Stimulated activated CD4-positive, alpha-beta T cell treated with anti-CD3 and anti-CD28 coated beads, Interleukin-15, amount 100 ng/mL, for 24 hours (primary cell): ENCODE results near the gene FANCM.

Source experiments
- DNase-seq: peaks from one replicate; pipeline ENCODE4 v3.0.0-alpha.2; 2020

FANCM gene

DNA sequence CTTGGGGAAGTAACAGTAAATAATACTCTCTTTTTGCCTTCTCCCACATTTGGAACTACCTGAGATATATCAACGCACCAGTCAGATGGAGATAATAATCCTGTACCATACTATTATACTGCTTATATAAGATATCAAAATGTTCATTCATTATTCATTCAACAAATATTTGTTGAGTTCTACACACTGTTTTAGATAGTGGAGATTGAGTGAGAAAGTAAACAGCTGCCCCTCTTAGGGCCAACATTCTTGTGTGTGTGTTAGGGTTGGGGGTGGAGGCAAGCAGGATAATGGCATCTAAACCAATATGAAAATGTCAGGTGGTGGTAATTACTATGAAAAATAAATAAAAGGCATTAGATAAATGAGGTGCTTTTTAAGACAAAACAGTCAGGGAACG lies 103.3 kb downstream of the FANCM start:
- DNase-seq: no peak

DNA sequence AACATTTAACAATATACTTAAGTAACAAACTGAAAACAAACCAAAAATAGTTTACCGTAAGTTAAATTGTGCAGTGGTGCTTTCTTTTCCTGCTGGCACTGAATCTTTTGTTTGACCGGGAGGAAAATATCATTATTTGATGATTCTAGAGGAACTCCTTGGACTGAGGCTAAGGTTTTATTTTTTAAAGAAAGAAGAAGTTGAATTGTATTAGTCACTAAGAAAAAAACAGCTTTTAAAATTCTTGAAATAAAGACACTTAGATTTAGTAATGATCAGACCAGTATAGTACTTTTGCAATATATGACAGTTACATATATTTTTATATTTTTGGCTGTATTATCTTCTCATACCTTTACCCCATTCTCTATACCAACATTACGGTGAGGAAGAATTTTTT lies 107.0 kb downstream of the FANCM start:
- no peak for DNase-seq

DNA sequence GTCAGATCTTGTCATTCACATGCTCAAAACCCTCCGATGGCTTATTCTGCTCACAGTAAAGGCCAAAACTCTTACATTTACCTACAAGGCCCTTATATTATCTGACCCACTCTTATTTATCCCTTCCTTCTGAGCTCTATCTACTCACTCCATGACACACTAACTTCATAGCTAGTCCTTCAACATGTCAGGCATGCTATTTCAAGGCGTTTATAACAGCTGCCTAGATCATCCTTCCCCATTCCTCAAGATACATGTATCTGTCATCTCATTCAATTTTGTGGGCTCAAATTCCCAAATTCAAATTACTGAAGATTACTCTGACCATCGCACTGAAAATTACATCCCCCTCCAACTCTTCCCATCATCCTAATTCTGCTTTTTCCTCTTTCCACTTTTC lies 110.4 kb downstream of the FANCM start:
- no peak for DNase-seq

DNA sequence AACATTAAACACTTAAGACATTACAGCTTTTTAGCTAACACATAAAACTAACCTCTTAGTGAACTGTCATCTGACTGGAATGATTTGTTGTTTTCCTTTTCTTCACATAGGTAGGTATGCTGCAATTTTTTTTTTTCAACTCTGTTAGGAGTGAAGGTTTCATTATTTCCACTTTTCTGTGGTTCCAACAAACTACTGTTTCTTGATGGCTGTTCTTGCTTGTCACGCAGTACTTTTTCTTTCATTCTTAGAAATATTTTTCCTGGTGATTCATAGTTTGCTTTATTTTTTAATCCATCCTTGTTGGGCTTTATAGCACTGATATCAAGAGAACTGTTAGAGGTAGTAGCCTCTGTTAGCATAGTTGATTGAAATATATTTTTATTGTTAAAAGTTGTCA lies 111.0 kb downstream of the FANCM start:
- no peak for DNase-seq

DNA sequence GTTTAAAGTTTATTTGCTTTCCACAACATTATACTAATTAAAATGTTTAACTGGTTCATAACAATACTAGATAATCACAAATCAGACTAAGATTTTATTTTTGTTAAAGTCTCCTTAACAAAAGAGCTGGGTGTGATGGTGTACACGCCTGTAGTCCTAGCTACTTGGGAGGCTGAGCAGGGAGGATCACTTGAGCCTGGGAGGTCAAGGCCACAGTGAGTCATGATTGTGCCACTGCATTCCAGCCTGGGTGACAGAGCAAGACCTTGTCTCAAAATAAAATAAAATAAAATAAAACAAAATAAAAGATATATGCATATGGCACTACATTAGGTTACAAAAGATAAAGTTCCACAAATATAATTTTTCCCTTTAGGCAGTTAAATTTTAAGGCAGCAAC lies 111.7 kb downstream of the FANCM start:
- no peak for DNase-seq

DNA sequence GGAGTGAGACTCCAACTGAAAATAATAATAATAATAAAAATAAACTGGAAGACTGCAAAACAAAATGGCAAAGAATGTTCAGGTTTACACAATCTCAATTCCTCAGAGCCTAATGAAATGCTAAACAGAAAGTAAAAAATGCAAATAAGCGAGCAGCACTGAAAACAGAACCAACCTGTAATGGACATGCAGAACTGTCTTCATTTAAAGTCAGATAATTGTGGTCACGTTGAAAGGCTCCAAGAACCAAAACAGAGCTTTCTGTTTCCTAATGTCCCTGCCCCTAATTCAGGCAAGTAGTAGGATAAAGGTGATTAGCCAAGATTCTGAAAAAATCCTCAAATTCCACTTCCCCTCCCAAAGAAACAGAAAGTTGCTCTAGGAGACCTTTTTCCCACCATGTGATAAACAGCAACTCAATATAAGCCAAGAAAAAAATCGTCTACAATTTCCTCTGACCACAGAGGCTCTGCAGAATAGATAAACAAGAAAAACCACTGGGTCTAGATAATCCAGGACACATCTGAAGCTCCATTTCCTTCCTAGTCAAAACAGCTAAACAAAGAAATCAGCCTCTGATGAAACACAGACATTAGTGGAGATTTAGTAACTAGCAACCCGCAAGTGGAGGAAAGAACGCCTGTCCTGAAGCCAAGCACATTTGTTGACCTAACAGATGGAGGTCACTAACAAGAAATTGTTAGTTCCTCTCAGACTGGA lies 114.3 kb downstream of the FANCM start:
- no peak for DNase-seq
